H1 (cell line): ENCODE measurements around the gene PRKCZ. TPM values are rescaled to one million over a fixed set of nuclear protein-coding genes. Genes with fewer than 3 reads are reported as not detected.
A peak's percentile ranks its signal among the peaks of the same experiment; 100 is the strongest.

Experiments
- CTCF ChIA-PET: fragments of 300-600 bp; sonication (Branson Sonifier 250); formaldehyde crosslinking; loops from one replicate; lab custom pipeline; 2021; ENCODE audit not compliant: partially characterized antibody; lab: Charles Lee
- POLR2A ChIA-PET: fragments of 300-600 bp; sonication (Branson Sonifier 250); formaldehyde crosslinking; loops from one replicate; lab custom pipeline; 2021; ENCODE audit warnings: inconsistent platforms; ENCODE audit not compliant: partially characterized antibody; lab: Charles Lee
- DNase-seq, 2 experiments: peaks; one replicate each; pipeline versions ENCODE4 v3.0.0 to v3.0.0-alpha.2; 2010 to 2022; ENCODE audit warnings: low spot score in 2 of 2, low read depth in 1 of 2, mixed read lengths in 1 of 2
- FAIRE-seq: peaks from 2 replicates; lab custom pipeline; 2011; peaks lifted over from hg19 to GRCh38; lab: Jason Lieb, UNC
- H2AFZ ChIP-seq: 2 replicates; pipeline ENCODE4 v1.8.1; 2012; ENCODE audit warnings: low read length, inconsistent platforms
- H2AK5ac ChIP-seq: 2 replicates; pipeline ENCODE4 v1.6.1; 2013; ENCODE audit warnings: low read depth, low read length
- H2BK120ac ChIP-seq: replicated peaks from 2 replicates; pipeline ENCODE3; 2013; ENCODE audit warnings: low read depth, low read length, inconsistent platforms
- H2BK12ac ChIP-seq: 2 replicates; pipeline ENCODE4 v1.6.1; 2013; ENCODE audit warnings: low read depth, low read length
- H2BK15ac ChIP-seq: 2 replicates; pipeline ENCODE4 v1.6.1; 2013; ENCODE audit warnings: low read length
- H2BK20ac ChIP-seq: 2 replicates; pipeline ENCODE4 v1.6.1; 2013; ENCODE audit warnings: low read length
- H2BK5ac ChIP-seq: 2 replicates; pipeline ENCODE4 v1.6.1; 2013; ENCODE audit warnings: low read depth, low read length
- H3K14ac ChIP-seq: 2 replicates; pipeline ENCODE4 v1.6.1; 2013; ENCODE audit warnings: inconsistent platforms; ENCODE audit not compliant: insufficient read length
- H3K18ac ChIP-seq: 2 replicates; pipeline ENCODE4 v1.6.1; 2013; ENCODE audit warnings: low read length; ENCODE audit errors: extremely low read depth
- H3K23ac ChIP-seq: 2 replicates; pipeline ENCODE4 v1.6.1; 2013; ENCODE audit warnings: inconsistent platforms; ENCODE audit not compliant: insufficient read length
- H3K23me2 ChIP-seq: 2 replicates; pipeline ENCODE4 v1.6.1; 2013; ENCODE audit warnings: low read depth, low read length
- H3K27ac ChIP-seq: 2 replicates; pipeline ENCODE4 v1.6.1; 2011; ENCODE audit warnings: low read depth, low read length, inconsistent platforms
- H3K27me3 ChIP-seq, 4 experiments: replicated peaks in 1 of 4; 1 replicate in 1 of 4; 2 replicates in 3 of 4; pipeline versions ENCODE4 v1.6.1 to v1.8.1; 2011 to 2013; ENCODE audit warnings: low read length in 3 of 4, mild to moderate bottlenecking in 3 of 4, inconsistent platforms in 2 of 4, mixed read lengths in 2 of 4, moderate library complexity in 1 of 4; ENCODE audit not compliant: control insufficient read depth in 3 of 4, insufficient read depth in 3 of 4; ENCODE audit errors: extremely low read depth in 1 of 4
- H3K36me3 ChIP-seq, 4 experiments: 2 replicates each; pipeline versions ENCODE4 v1.6.1 to v1.8.1; 2011 to 2013; ENCODE audit warnings: mild to moderate bottlenecking in 4 of 4, low read length in 3 of 4, moderate library complexity in 2 of 4, control low read depth in 1 of 4, inconsistent platforms in 1 of 4; ENCODE audit not compliant: insufficient read depth in 4 of 4, control insufficient read depth in 2 of 4
- H3K4ac ChIP-seq: replicated peaks from 2 replicates; pipeline ENCODE3; 2013; ENCODE audit warnings: low read length, low read depth, mixed read lengths, inconsistent platforms; ENCODE audit not compliant: insufficient read length
- H3K4me1 ChIP-seq, 4 experiments: replicated peaks in 1 of 4; 1 replicate in 1 of 4; 2 replicates in 3 of 4; pipeline versions ENCODE4 v1.6.1 to v1.8.1; 2011 to 2013; ENCODE audit warnings: low read length in 3 of 4, inconsistent platforms in 2 of 4, mixed read lengths in 1 of 4; ENCODE audit not compliant: insufficient read depth in 4 of 4, control insufficient read depth in 3 of 4
- H3K4me2 ChIP-seq, 2 experiments: 2 replicates each; pipeline versions ENCODE4 v1.6.1 to v1.8.1; 2011 to 2013; ENCODE audit warnings: low read depth in 2 of 2, low read length in 2 of 2, control low read depth in 1 of 2, inconsistent platforms in 1 of 2, mild to moderate bottlenecking in 1 of 2; ENCODE audit not compliant: insufficient read depth in 1 of 2
- H3K4me3 ChIP-seq, 4 experiments: fragments of 200-600, 300-600 bp in 1 of 4; sonication (generic), shearing (Covaris generic), sonication (Bioruptor Twin) in 1 of 4; 2 replicates each; pipeline versions ENCODE4 v1.5.1 to v1.8.1; 2011 to 2016; ENCODE audit warnings: low read length in 4 of 4, low read depth in 3 of 4, control low read depth in 2 of 4, inconsistent platforms in 2 of 4, mild to moderate bottlenecking in 2 of 4, mixed read lengths in 1 of 4, moderate library complexity in 1 of 4; ENCODE audit not compliant: insufficient read depth in 2 of 4; ENCODE audit errors: extremely low read depth in 1 of 4
- H3K56ac ChIP-seq: replicated peaks from 2 replicates; pipeline ENCODE3; 2013; ENCODE audit warnings: low read depth, mild to moderate bottlenecking, mixed read lengths, low read length, inconsistent platforms; ENCODE audit not compliant: insufficient read length
- H3K79me1 ChIP-seq: 2 replicates; pipeline ENCODE4 v1.6.1; 2013; ENCODE audit warnings: low read depth, low read length, control low read depth
- H3K79me2 ChIP-seq, 2 experiments: 2 replicates each; pipeline versions ENCODE4 v1.6.1 to v1.8.1; 2012 to 2013; ENCODE audit warnings: low read length in 2 of 2, mild to moderate bottlenecking in 2 of 2, inconsistent platforms in 1 of 2; ENCODE audit not compliant: insufficient read depth in 2 of 2, control insufficient read depth in 1 of 2
- H3K9ac ChIP-seq, 4 experiments: replicated peaks in 1 of 4; 1 replicate in 1 of 4; 2 replicates in 3 of 4; pipeline versions ENCODE4 v1.6.1 to v1.8.1; 2011 to 2013; ENCODE audit warnings: low read depth in 3 of 4, low read length in 3 of 4, control low read depth in 2 of 4, mild to moderate bottlenecking in 2 of 4, moderate library complexity in 2 of 4, inconsistent platforms in 1 of 4; ENCODE audit errors: extremely low read depth in 1 of 4
- H3K9me3 ChIP-seq, 2 experiments: 2 replicates each; pipeline versions ENCODE4 v1.6.1 to v1.8.1; 2012 to 2013; ENCODE audit warnings: mild to moderate bottlenecking in 2 of 2, moderate library complexity in 2 of 2, control low read depth in 1 of 2, inconsistent platforms in 1 of 2, low read depth in 1 of 2, low read length in 1 of 2, mixed read lengths in 1 of 2; ENCODE audit not compliant: insufficient read depth in 2 of 2
- H4K20me1 ChIP-seq, 2 experiments: replicated peaks in 1 of 2; 2 replicates each; pipeline versions ENCODE3 to v1.8.1; 2011 to 2013; ENCODE audit warnings: inconsistent platforms in 2 of 2, low read length in 2 of 2, mild to moderate bottlenecking in 1 of 2; ENCODE audit not compliant: insufficient read depth in 2 of 2, control insufficient read depth in 1 of 2
- H4K5ac ChIP-seq: 2 replicates; pipeline ENCODE4 v1.6.1; 2013; ENCODE audit warnings: low read length, low read depth, mixed read lengths, inconsistent platforms; ENCODE audit not compliant: insufficient read length
- H4K8ac ChIP-seq: 2 replicates; pipeline ENCODE4 v1.8.0; 2013; ENCODE audit warnings: mild to moderate bottlenecking, moderate library complexity, low read length, inconsistent platforms; ENCODE audit not compliant: insufficient read depth; ENCODE audit errors: extremely low read depth
- H4K91ac ChIP-seq: replicated peaks from 2 replicates; pipeline ENCODE3; 2013; ENCODE audit warnings: low read length, mixed read lengths, inconsistent platforms; ENCODE audit not compliant: insufficient read length
- ASH2L ChIP-seq: fragments of 200-600, 300-600 bp; sonication (generic); IDR thresholded peaks from one replicate; pipeline ENCODE4 v1.7.1; 2017; ENCODE audit warnings: low read length
- BCL11A ChIP-seq, 2 experiments: IDR thresholded peaks; one replicate each; pipeline ENCODE4 v1.6.1; 2011; ENCODE audit warnings: low read depth in 2 of 2, low read length in 2 of 2, mild to moderate bottlenecking in 2 of 2
- CTCF ChIP-seq, 3 experiments: IDR thresholded peaks; 1 replicate in 2 of 3; 2 replicates in 1 of 3; pipeline versions ENCODE4 v1.5.1 to v1.6.1; 2011; ENCODE audit warnings: low read length in 3 of 3, mild to moderate bottlenecking in 3 of 3, inconsistent platforms in 2 of 3, low read depth in 1 of 3, moderate library complexity in 1 of 3; ENCODE audit not compliant: insufficient read depth in 1 of 3; ENCODE audit errors: control extremely low read depth in 1 of 3
- GTF2F1 ChIP-seq: IDR thresholded peaks from 2 replicates; pipeline ENCODE4 v1.6.1; 2012; ENCODE audit warnings: low read depth, low read length, improper control_type of control experiment, borderline replicate concordance
- POLR2A ChIP-seq, 2 experiments: IDR thresholded peaks; 1 replicate in 1 of 2; 2 replicates in 1 of 2; pipeline ENCODE4 v1.6.1; 2011; ENCODE audit warnings: low read depth in 2 of 2, low read length in 2 of 2, mild to moderate bottlenecking in 2 of 2; ENCODE audit errors: control extremely low read depth in 1 of 2
- POLR2AphosphoS5 ChIP-seq: IDR thresholded peaks from 2 replicates; pipeline ENCODE4 v1.6.1; 2011; ENCODE audit warnings: low read depth, low read length
- SIRT6 ChIP-seq: IDR thresholded peaks from one replicate; pipeline ENCODE4 v1.7.1; 2012; ENCODE audit warnings: low read length, inconsistent platforms
- SP2 ChIP-seq: IDR thresholded peaks from 2 replicates; pipeline ENCODE4 v1.6.1; 2012; ENCODE audit warnings: mild to moderate bottlenecking, low read length, inconsistent platforms
- TBP ChIP-seq: IDR thresholded peaks from 2 replicates; pipeline ENCODE4 v1.6.1; 2011; ENCODE audit warnings: low read depth, low read length, improper control_type of control experiment
- TCF12 ChIP-seq: IDR thresholded peaks from 2 replicates; pipeline ENCODE4 v1.6.1; 2011; ENCODE audit warnings: low read depth, mild to moderate bottlenecking, low read length
- ZNF274 ChIP-seq: IDR thresholded peaks from 2 replicates; pipeline ENCODE4 v1.7.0; 2012; ENCODE audit warnings: low read length, borderline replicate concordance; ENCODE audit errors: extremely low read depth
- WGBS, 2 experiments: shearing (Covaris generic) in 1 of 2; methylation state at CpG; one replicate each; pipeline versions ENCODE4 v1.1.6 to v1.1.7; 2013 to 2015; ENCODE audit warnings: low lambda C conversion rate in 2 of 2, mixed read lengths in 2 of 2, inconsistent platforms in 1 of 2, low coverage in 1 of 2, missing lambda C conversion rate in 1 of 2; ENCODE audit not compliant: insufficient replicate concordance in 2 of 2, insufficient coverage in 1 of 2, insufficient read length in 1 of 2; ENCODE audit errors: extremely low coverage in 1 of 2, missing lambda C conversion rate in 1 of 2; 5-methylcytosine and 5-hydroxymethylcytosine counted together
- polyA plus RNA-seq, 7 experiments: library from polyadenylated mRNA; depleted of rRNA in 3 of 7; stranded (reverse) in 5 of 7; unstranded in 2 of 7; fragments of >200 nt in 5 of 7; fragments of 200-250 nt in 2 of 7; gene quantifications; 1 replicate in 5 of 7; 2 replicates in 1 of 7; 4 replicates in 1 of 7; pipeline versions ENCODE4 v1.2.1 to v1.2.3, GENCODE V29; 2011 to 2013; ENCODE audit warnings: missing spikeins in 2 of 7, mixed read lengths in 2 of 7
- total RNA-seq: library from RNA; stranded (reverse); fragmentation: NEBNext Ultra II Directional; extraction: Animal tissue kit (Norgen Biotek cat#: 25700); gene quantifications from 2 replicates; pipeline ENCODE4 v1.2.1, GENCODE V29; 2021

PRKCZ gene
- total and polyA plus RNA-seq, 2 of the 8 experiments (the other 6 are each of a cell fraction or from before 2014, with no cell fraction given): 37.4 to 45.1 TPM

GRCh38 chr1:2166695-2167094, 116.5 kb downstream of the PRKCZ start:
- Histone ChIP-seq H2BK5ac (no peak overlapping the region), H3K27ac (no peak overlapping the region), H3K4ac (no peak overlapping the region), H2BK12ac (no peak overlapping the region), H2AK5ac (no peak overlapping the region), H4K91ac (no peak overlapping the region), H4K5ac (no peak overlapping the region), H3K9me3 (no peaks in the 10 kb centered on the region), H3K9ac (no peak overlapping the region), H3K79me2 (no peaks in the 10 kb centered on the region; a peak in 1 of 4 replicates), H2AFZ (no peak overlapping the region), H3K23me2 (no peaks in the 10 kb centered on the region), H3K56ac (no peak overlapping the region), H3K23ac (no peak overlapping the region), H4K8ac (peak overlapping the region; percentile 71; the same call in 1 of the 2 replicates), H3K4me3 (no peak overlapping the region), H3K36me3 (peaks cover 0 to 5% (median 0%) of the 10 kb centered on the region in 4 experiments; a peak in 1 of 8 replicates), H3K4me2 (no peak overlapping the region), H3K14ac (no peak overlapping the region), H3K79me1 (no peaks in the 10 kb centered on the region; the same call in none of the 2 replicates), H2BK20ac (no peak overlapping the region), H2BK120ac (no peak overlapping the region), H4K20me1 (peaks cover 0 to 5% of the 10 kb centered on the region in 2 experiments), H3K27me3 (no peaks in the 10 kb centered on the region), H3K4me1 (peaks cover 0 to 3% (median 0%) of the 10 kb centered on the region in 4 experiments; a peak in 2 of 7 replicates), H3K18ac (no peak overlapping the region), H2BK15ac (no peak overlapping the region)
- POLR2A ChIA-PET: interaction anchor here (1.0 kb wide), 1 partner anchor 12 kb away, joined by 3 read pairs; no protein-coding TSS in a partner anchor
- DNase-seq (no peak), FAIRE-seq (no peak)
- CTCF ChIA-PET: interaction anchor here (1.3 kb wide), 1 partner anchor 58 kb away, joined by 4 read pairs; no protein-coding TSS in a partner anchor
- TF ChIP-seq ASH2L (no peak), POLR2AphosphoS5 (no peak), SIRT6 (no peak), GTF2F1 (no peak), BCL11A (IDR thresholded peaks at IDR 0.05; ENCODE audit: low read depth in 2 of 2, low read length in 2 of 2) (no peak), POLR2A (IDR thresholded peaks at IDR 0.05; ENCODE audit: control extremely low read depth in 1 of 2, low read depth in 2 of 2, low read length in 2 of 2) (no peak), TCF12 (no peak), CTCF (IDR thresholded peaks at IDR 0.05; ENCODE audit: control extremely low read depth in 1 of 3, insufficient read depth in 1 of 3, low read depth in 1 of 3, low read length in 3 of 3) (no peak), SP2 (no peak), ZNF274 (no peak), TBP (no peak)
- WGBS, 2 experiments: 91% methylated on average over 7 of the region's 10 CpGs; no CpG with 5 or more reads in 1 of the 2 experiments
